ENCODE measurements around the gene PHYKPL. TPM values are rescaled to one million over a fixed set of nuclear protein-coding genes. Genes with fewer than 3 reads are reported as not detected.

The PHYKPL gene
- polyA plus RNA-seq, 1 donor from 2014 or later = 16.9 TPM

DNA sequence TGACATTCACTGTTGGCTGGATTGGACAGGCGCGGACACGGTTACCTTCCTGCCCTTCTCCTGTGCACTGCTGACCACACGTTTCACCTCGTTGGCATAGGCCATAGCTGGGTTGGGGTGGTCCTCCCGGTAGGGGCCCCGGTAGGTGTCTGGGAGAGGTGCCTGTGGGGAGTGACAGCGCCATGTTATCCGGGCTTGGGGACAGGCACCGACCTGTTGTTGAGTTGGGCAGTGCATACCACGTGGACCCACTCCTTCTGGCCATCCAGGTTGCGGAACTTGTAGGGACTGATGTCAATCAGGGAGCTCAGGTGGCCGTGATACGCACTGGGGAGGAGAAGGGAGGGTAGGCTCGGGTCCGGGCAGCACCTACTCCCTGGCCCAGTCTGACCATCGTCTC is 8.2 kb downstream of the PHYKPL start:
- no peak overlapping the region for H3K27ac ChIP-seq (ENCODE audit: low read length)
- peaks cover 5% of the 10 kb centered on the region for H3K9me3 ChIP-seq (ENCODE audit: low read length)
- H2AFZ ChIP-seq (ENCODE audit: low read depth, low read length) = no peak overlapping the region
- no peak overlapping the region for H3K4me2 ChIP-seq (ENCODE audit: low read length)
- no peaks in the 10 kb centered on the region for H4K20me1 ChIP-seq (ENCODE audit: insufficient read depth)
- no peak overlapping the region for H3K9ac ChIP-seq (ENCODE audit: low read length)
- H3K9me2 ChIP-seq (ENCODE audit: insufficient read depth, low read length) = no peaks in the 10 kb centered on the region
- H3K79me2 ChIP-seq (replicated peaks; ENCODE audit: insufficient read depth, low read length) = no peaks in the 10 kb centered on the region
- no peak overlapping the region for H3K4me3 ChIP-seq (ENCODE audit: low read length)
- no peaks in the 10 kb centered on the region for H3K27me3 ChIP-seq (ENCODE audit: insufficient read depth, low read depth, low read length)
- TF ChIP-seq TAF1 (IDR thresholded peaks at IDR 0.05; ENCODE audit: low read depth) = no peak
- no peaks in the 10 kb centered on the region for H3F3A ChIP-seq (ENCODE audit: insufficient read depth, low read length, poor library complexity, severe bottlenecking)
- H3K36me3 ChIP-seq (ENCODE audit: insufficient read depth, low read length) = no peaks in the 10 kb centered on the region

DNA sequence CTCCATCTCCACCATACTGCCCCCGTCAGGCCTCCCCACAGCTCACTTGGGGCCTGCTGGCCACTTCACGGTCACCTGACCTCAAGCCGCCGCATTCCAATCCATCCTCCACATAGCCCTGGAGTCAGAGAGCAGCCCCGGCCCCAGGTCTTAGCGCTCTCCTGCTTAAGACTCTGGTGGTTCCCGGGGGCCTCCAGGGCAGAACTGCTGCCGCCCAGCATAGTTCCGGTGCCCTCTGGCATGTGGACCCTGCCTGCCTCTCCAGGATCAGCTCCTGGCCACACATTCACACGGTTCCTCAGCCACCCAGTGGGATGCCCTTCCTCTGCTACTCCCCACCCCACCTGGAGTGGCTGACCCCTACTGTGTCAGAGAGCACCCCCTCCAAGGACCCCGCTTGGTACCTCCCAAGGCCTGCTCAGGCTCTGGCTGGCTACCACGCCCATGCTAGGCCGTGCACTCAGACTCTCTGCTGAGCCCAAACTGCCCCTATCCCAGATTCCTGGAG is 8.7 kb downstream of the PHYKPL start:
- Histone ChIP-seq H3F3A (ENCODE audit: insufficient read depth, low read length, poor library complexity, severe bottlenecking) (no peaks in the 10 kb centered on the region), H4K20me1 (ENCODE audit: insufficient read depth) (no peaks in the 10 kb centered on the region), H3K9me3 (ENCODE audit: low read length) (peaks cover 5% of the 10 kb centered on the region), H3K4me2 (ENCODE audit: low read length) (no peak overlapping the region), H2AFZ (ENCODE audit: low read depth, low read length) (no peak overlapping the region), H3K9me2 (ENCODE audit: insufficient read depth, low read length) (no peaks in the 10 kb centered on the region), H3K27me3 (ENCODE audit: insufficient read depth, low read depth, low read length) (no peaks in the 10 kb centered on the region), H3K9ac (ENCODE audit: low read length) (no peak overlapping the region), H3K36me3 (ENCODE audit: insufficient read depth, low read length) (no peaks in the 10 kb centered on the region), H3K4me3 (ENCODE audit: low read length) (no peak overlapping the region), H3K79me2 (replicated peaks; ENCODE audit: insufficient read depth, low read length) (no peaks in the 10 kb centered on the region), H3K27ac (ENCODE audit: low read length) (no peak overlapping the region)
- TF ChIP-seq EP300 (conservative IDR thresholded peaks at IDR 0.05; ENCODE audit: poor library complexity, severe bottlenecking) = no peak
- TF ChIP-seq EZH2 (IDR thresholded peaks at IDR 0.05; ENCODE audit: borderline replicate concordance, insufficient read depth, low read length, poor library complexity, severe bottlenecking) = no peak
- TF ChIP-seq, protein P1, sequence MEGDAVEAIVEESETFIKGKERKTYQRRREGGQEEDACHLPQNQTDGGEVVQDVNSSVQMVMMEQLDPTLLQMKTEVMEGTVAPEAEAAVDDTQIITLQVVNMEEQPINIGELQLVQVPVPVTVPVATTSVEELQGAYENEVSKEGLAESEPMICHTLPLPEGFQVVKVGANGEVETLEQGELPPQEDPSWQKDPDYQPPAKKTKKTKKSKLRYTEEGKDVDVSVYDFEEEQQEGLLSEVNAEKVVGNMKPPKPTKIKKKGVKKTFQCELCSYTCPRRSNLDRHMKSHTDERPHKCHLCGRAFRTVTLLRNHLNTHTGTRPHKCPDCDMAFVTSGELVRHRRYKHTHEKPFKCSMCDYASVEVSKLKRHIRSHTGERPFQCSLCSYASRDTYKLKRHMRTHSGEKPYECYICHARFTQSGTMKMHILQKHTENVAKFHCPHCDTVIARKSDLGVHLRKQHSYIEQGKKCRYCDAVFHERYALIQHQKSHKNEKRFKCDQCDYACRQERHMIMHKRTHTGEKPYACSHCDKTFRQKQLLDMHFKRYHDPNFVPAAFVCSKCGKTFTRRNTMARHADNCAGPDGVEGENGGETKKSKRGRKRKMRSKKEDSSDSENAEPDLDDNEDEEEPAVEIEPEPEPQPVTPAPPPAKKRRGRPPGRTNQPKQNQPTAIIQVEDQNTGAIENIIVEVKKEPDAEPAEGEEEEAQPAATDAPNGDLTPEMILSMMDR (IDR thresholded peaks at IDR 0.05; ENCODE audit: poor library complexity, severe bottlenecking) = no peak
- TF ChIP-seq TAF1 (IDR thresholded peaks at IDR 0.05; ENCODE audit: low read depth) = no peak
- TF ChIP-seq, protein P2, sequence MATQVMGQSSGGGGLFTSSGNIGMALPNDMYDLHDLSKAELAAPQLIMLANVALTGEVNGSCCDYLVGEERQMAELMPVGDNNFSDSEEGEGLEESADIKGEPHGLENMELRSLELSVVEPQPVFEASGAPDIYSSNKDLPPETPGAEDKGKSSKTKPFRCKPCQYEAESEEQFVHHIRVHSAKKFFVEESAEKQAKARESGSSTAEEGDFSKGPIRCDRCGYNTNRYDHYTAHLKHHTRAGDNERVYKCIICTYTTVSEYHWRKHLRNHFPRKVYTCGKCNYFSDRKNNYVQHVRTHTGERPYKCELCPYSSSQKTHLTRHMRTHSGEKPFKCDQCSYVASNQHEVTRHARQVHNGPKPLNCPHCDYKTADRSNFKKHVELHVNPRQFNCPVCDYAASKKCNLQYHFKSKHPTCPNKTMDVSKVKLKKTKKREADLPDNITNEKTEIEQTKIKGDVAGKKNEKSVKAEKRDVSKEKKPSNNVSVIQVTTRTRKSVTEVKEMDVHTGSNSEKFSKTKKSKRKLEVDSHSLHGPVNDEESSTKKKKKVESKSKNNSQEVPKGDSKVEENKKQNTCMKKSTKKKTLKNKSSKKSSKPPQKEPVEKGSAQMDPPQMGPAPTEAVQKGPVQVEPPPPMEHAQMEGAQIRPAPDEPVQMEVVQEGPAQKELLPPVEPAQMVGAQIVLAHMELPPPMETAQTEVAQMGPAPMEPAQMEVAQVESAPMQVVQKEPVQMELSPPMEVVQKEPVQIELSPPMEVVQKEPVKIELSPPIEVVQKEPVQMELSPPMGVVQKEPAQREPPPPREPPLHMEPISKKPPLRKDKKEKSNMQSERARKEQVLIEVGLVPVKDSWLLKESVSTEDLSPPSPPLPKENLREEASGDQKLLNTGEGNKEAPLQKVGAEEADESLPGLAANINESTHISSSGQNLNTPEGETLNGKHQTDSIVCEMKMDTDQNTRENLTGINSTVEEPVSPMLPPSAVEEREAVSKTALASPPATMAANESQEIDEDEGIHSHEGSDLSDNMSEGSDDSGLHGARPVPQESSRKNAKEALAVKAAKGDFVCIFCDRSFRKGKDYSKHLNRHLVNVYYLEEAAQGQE (IDR thresholded peaks at IDR 0.05; ENCODE audit: borderline replicate concordance) = no peak
- no peak for TF ChIP-seq MXI1 (conservative IDR thresholded peaks at IDR 0.05; ENCODE audit: poor library complexity, severe bottlenecking)
- TF ChIP-seq POLR2AphosphoS5 (IDR thresholded peaks at IDR 0.05) = no peak
- no peak for TF ChIP-seq RAD21 (conservative IDR thresholded peaks at IDR 0.05)
- TF ChIP-seq SMC3 (conservative IDR thresholded peaks at IDR 0.05; ENCODE audit: poor library complexity) = no peak

Data from neural cell (in vitro differentiated cells).